GM18502 (cell line): ENCODE results near the gene FUNDC2.
A peak's percentile ranks its signal among the peaks of the same experiment; 100 is the strongest.
"Not testable (repeated sequence)": the region's sequence is repeated elsewhere in the genome, so short reads cannot be mapped to it uniquely, and the experiment has no call there.

Source experiments
- ATAC-seq: cut with Tn5 transposase; IDR thresholded peaks from one replicate; pipeline ENCODE4 v1.9.1; 2021; ENCODE audit warnings: mild to moderate bottlenecking; ENCODE audit not compliant: unreplicated experiment, poor library complexity

FUNDC2 gene

GRCh38 chrX:155026727-155027508 is at the start of gene FUNDC2:
TSS of gene FUNDC2 (plus strand) at chrX:155026844. CDS start at chrX:155026939, 95 bp downstream.
- peak; percentile 89 for ATAC-seq

GRCh38 chrX:154979629-154980028 is 47.0 kb upstream of the FUNDC2 start:
- ATAC-seq: no peak

GRCh38 chrX:154980330-154981115 is 46.1 kb upstream of the FUNDC2 start:
- ATAC-seq: peak; percentile 100

DNA sequence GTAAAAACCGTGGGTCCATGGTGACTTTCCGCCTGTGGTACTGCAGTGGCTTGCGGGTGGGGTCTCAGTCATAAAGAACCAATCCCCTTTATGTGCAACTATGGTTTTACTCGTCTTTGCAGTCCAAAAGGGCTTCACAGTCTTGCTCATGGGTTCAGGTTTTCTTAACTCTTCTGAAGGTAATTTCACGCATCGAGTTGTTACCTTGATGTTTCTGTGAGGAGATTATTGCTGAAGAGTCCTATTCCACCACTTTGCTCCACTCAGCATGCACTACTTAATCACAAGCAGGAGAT is 45.6 kb upstream of the FUNDC2 start:
- ATAC-seq: peak; percentile 24

DNA sequence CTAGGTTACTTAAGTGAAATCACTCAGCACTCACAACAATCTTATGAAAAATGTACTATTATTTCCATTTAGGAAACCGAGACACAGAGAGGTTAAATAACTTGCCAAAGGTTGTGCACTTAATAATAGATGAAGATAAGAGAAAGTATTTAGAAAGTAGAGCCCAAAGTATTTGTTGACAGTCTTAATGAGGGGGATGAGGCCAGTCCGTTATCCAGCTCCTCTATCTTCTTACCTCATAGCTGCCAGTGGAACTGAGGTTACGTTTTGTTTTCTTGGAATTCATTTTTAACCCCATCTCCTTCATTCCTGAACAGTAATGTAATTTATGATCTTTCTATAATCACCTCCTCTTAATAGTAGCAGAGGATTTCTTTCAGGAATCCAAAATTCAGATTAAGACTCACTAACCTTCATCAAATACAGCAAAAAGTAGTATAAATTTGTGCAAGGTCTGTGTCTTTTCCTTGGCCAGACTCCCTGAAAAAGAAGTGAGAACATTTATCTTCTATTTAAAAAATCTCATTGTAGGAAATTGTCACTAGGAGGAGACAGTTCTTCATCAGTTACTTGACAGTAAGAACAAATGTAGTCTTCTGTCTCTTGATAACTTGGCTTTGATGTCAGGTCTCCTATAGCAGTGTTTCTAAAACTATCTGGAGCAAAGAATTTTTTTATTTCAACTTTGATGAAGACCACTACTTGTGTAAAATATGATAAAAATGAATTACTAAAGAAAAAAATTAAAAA is 39.6 kb upstream of the FUNDC2 start:
- no peak for ATAC-seq

DNA sequence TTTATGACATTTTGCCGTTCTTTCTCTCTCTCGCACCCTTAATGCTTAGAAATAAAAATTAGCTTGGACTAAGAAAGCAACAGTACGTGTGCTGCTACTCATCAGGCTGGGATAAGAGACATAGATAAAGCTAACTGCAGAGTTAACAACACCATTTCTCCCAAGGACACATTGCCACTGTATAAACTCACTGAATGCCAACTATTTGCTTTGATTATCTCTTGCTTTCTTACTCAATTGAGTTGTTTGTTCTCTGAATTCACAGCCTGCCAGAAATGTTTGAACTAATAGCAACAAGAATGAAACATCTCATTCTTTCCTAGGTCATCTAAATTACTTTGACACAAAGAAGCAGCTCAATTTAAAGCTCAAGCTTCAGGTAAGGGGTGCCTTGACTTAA is 38.7 kb upstream of the FUNDC2 start:
- no peak for ATAC-seq

DNA sequence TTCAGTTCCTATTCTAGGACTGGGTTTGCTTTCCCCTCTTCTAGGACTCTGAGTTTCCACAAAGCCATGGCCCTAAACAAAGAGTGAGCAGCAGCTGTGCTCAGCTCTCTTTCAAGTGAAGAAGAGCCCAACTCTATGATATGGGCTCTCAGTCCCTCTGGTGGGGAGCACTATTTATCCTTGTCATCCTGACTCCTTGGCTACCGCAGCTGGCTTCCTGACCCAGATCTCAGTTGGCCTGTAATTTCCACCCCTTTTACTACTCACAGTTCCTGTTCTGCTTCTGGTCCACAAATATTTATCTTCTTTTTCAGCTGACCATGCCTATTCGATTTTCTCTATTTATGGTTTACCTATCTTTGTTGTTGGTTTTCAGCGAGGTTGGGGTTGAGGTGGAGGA is 37.9 kb upstream of the FUNDC2 start:
- ATAC-seq: no peak

- peak; percentile 70 for ATAC-seq
Measured at GRCh38 chrX:154990496-154990895, 36.1 kb upstream of the FUNDC2 start.

DNA sequence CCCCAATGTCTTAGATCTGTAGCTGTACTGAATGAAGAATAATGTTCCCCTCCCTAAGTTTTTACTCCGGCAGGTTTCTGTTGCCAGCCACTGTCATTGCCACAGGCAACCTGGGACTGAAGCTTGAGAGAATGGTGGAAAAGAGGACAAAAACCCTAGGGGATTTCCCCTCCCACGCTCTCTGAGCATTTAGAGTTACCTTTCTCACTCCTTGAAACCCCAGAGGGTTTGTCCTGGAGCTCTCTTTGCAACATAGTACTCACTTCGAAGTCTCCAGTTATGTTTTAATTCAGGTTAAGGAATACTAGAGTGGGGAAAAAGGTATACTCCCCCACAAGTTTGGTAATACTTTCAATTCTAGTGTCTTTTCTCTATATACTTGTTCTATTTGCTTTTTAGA is 35.6 kb upstream of the FUNDC2 start:
- ATAC-seq: peak; percentile 54

GRCh38 chrX:154991476-154991875 is 35.2 kb upstream of the FUNDC2 start:
- ATAC-seq: no peak

GRCh38 chrX:154998204-154998880 is 28.3 kb upstream of the FUNDC2 start:
- ATAC-seq: no peak

- no peak for ATAC-seq
Measured at GRCh38 chrX:155000841-155001240, 25.8 kb upstream of the FUNDC2 start.

- ATAC-seq: no peak
Measured at GRCh38 chrX:155001873-155002272, 24.8 kb upstream of the FUNDC2 start.

DNA sequence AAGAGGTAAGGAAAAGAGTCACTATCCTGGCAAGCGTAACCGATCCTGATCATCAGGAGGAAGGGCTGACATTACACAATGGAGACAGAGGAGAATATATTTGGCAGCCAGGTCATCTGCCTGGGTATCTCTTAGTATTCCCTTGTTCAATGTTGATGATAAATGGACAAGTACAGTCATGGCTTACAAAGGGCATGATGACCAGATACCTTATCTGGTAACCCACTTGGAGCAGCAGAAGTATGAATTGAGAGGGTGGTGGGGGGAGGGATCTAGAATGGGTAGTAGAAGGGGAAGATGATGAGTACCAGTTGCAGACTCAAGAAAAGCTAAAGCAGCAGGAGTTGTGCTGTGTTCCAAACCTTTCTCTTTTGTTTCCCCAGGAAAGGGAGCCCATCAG is 21.5 kb upstream of the FUNDC2 start:
- ATAC-seq: no peak

GRCh38 chrX:155006379-155006778 is 20.3 kb upstream of the FUNDC2 start:
- ATAC-seq: not testable (repeated sequence)

GRCh38 chrX:155006913-155007671 is 19.6 kb upstream of the FUNDC2 start:
- not testable (repeated sequence) for ATAC-seq

GRCh38 chrX:155008578-155008977 is 18.1 kb upstream of the FUNDC2 start:
- not testable (repeated sequence) for ATAC-seq

- no peak for ATAC-seq
Measured at GRCh38 chrX:155009994-155010472, 16.6 kb upstream of the FUNDC2 start.

GRCh38 chrX:155020591-155020990 is 6.1 kb upstream of the FUNDC2 start:
- no peak for ATAC-seq

DNA sequence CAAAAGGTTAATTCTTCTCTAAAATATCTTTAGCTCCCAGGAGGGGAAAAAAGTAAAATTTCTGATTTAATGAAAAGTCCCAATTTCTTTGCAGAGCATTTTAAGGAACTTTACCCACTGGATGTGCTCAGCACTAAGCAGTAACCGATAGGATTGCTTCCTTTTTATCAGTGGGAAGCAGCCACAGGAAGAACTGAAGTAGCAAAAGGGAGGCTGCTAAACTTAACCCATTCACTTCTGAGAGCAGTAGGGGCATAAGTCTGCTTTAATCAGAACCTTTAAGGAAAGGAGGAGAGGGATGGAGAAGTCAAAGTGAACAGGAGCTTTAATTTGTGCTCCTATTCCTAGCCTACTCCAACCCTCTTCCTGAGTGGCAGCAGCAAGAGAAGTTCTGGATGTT is 4.1 kb upstream of the FUNDC2 start, which contains the start of gene F8:
Gene F8 (minus strand): TSS at position 139 of the 400 bp plus-strand sequence. CDS start 171 bp downstream, outside the sequence.
- no peak for ATAC-seq
